ENCODE results near the gene ARID1B. TPM values are rescaled to one million over a fixed set of nuclear protein-coding genes. Genes with fewer than 3 reads are reported as not detected.

Gene ARID1B
- total RNA-seq, 1 experiment from 2014 or later = 91.7 TPM

GRCh38 chr6:157124485-157125254 lies 347.5 kb downstream of the ARID1B start:
- Histone ChIP-seq H3K4me1 (ENCODE audit: control insufficient read depth, insufficient read depth, low read length) (no peaks in the 10 kb centered on the region), H3K4me3 (ENCODE audit: low read depth in 2 of 2, low read length in 2 of 2) (no peak overlapping the region), H3K27me3 (ENCODE audit: control insufficient read depth, insufficient read depth, low read length) (no peaks in the 10 kb centered on the region), H3K27ac (ENCODE audit: low read length) (no peak overlapping the region), H3K36me3 (ENCODE audit: control insufficient read depth, insufficient read depth, low read length) (no peaks in the 10 kb centered on the region), H3K9me3 (ENCODE audit: control insufficient read depth, insufficient read depth, low read depth, low read length) (no peaks in the 10 kb centered on the region)
- TF ChIP-seq REST (IDR thresholded peaks at IDR 0.05; ENCODE audit: insufficient read depth in 1 of 2, low read depth in 2 of 2, low read length in 1 of 2) = no peak
- TF ChIP-seq TCF7L2 (IDR thresholded peaks at IDR 0.05; ENCODE audit: low read depth, low read length) = no peak
- TF ChIP-seq SIN3A (IDR thresholded peaks at IDR 0.05; ENCODE audit: borderline replicate concordance, insufficient read depth, low read depth, low read length) = no peak
- no peak for TF ChIP-seq POLR2AphosphoS5 (IDR thresholded peaks at IDR 0.05; ENCODE audit: low read depth, low read length)
- TF ChIP-seq CTCF (IDR thresholded peaks at IDR 0.05) = no peak
- ATAC-seq (no peak), DNase-seq (ENCODE audit: low read depth, low spot score) (no peak)
- POLR2A ChIA-PET = interaction anchor here (0.7 kb wide), 1 partner anchor 39 kb away, joined by 3 read pairs; no protein-coding TSS in a partner anchor
- CTCF ChIA-PET = no interaction called here
- intact Hi-C loops (cut with micrococcal nuclease; ENCODE audit: unreplicated experiment) (no loop called here), in situ Hi-C loops (cut with HindIII; ENCODE audit: low pct_unique_long_range_greater_than_20kb, low sequenced_read_pairs) (no loop called here)
- no TSS peak for BruUV-seq (replicated peaks)

GRCh38 chr6:157125531-157125930 lies 348.4 kb downstream of the ARID1B start:
- in situ Hi-C loops (cut with HindIII; ENCODE audit: low pct_unique_long_range_greater_than_20kb, low sequenced_read_pairs) = no loop called here
- ChIA-PET CTCF (no interaction called here), POLR2A (no interaction called here)
- H3K27ac ChIP-seq (ENCODE audit: low read length) = no peak overlapping the region
- no TSS peak for BruUV-seq (replicated peaks)
- DNase-seq (ENCODE audit: low read depth, low spot score) = no peak
- H3K9me3 ChIP-seq (ENCODE audit: control insufficient read depth, insufficient read depth, low read depth, low read length) = no peaks in the 10 kb centered on the region
- TF ChIP-seq TCF7L2 (IDR thresholded peaks at IDR 0.05; ENCODE audit: low read depth, low read length) (no peak), CTCF (IDR thresholded peaks at IDR 0.05) (no peak), POLR2AphosphoS5 (IDR thresholded peaks at IDR 0.05; ENCODE audit: low read depth, low read length) (no peak), SIN3A (IDR thresholded peaks at IDR 0.05; ENCODE audit: borderline replicate concordance, insufficient read depth, low read depth, low read length) (no peak), REST (IDR thresholded peaks at IDR 0.05; ENCODE audit: insufficient read depth in 1 of 2, low read depth in 2 of 2, low read length in 1 of 2) (no peak)
- H3K4me3 ChIP-seq (ENCODE audit: low read depth in 2 of 2, low read length in 2 of 2) = no peak overlapping the region
- H3K27me3 ChIP-seq (ENCODE audit: control insufficient read depth, insufficient read depth, low read length) = no peaks in the 10 kb centered on the region
- H3K4me1 ChIP-seq (ENCODE audit: control insufficient read depth, insufficient read depth, low read length) = no peaks in the 10 kb centered on the region
- no peak for ATAC-seq
- intact Hi-C loops (cut with micrococcal nuclease; ENCODE audit: unreplicated experiment) = no loop called here
- H3K36me3 ChIP-seq (ENCODE audit: control insufficient read depth, insufficient read depth, low read length) = no peaks in the 10 kb centered on the region
